ENCODE measurements around the gene FBXL7.

Gene FBXL7

GRCh38 chr5:15499528-15500324, at the start of gene FBXL7:
Gene FBXL7 (plus strand): TSS chr5:15500180.
- DNase-seq (ENCODE audit: low read depth in 1 of 2, low spot score in 1 of 2) = no peak

DNA sequence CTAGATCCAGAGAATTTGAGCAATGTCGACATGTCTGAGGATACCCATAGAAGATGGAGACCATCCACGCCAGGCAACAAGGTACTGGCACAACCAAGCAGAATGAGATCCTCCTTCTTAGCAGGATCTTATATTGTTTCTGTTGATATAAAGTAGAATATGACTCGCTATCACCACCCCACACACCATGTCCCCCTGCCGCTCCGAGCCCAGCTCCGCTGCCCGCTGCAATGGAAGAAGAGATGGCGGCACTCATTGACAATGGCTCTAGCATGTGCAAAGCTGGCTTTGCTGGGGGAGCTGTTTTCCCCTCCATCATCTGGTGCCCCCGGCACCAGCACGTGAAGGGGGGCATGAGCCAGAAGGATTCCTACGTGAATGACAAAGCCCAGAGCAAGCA, 49.5 kb upstream of the FBXL7 start:
- no peak for DNase-seq (ENCODE audit: low read depth in 1 of 2, low spot score in 1 of 2)

- no peak for DNase-seq (ENCODE audit: low read depth in 1 of 2, low spot score in 1 of 2)
These were observed 49.0 kb upstream of the FBXL7 start for GRCh38 chr5:15450949-15451348.

GRCh38 chr5:15452030-15452429, 48.0 kb upstream of the FBXL7 start:
- DNase-seq (ENCODE audit: low read depth in 1 of 2, low spot score in 1 of 2) = no peak

DNA sequence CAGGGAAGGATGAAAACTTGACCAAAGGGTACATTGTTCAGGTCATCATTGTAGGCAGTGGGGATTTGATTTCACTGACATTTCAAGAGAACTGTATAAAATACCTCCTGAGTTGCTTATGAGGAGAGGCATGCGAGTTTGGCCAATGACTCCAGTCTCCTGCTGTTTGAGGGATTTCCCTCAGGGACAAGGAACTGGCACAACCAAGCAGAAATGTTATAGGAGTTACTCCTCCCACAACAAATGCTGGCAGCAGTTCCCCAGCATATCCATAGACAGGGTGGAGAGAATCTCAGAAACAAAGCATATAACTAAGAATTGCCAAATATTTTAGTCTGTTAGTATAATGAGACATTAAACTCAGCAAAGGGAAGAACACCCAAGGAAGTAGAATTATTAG, 47.2 kb upstream of the FBXL7 start:
- DNase-seq (ENCODE audit: low read depth in 1 of 2, low spot score in 1 of 2) = no peak

DNA sequence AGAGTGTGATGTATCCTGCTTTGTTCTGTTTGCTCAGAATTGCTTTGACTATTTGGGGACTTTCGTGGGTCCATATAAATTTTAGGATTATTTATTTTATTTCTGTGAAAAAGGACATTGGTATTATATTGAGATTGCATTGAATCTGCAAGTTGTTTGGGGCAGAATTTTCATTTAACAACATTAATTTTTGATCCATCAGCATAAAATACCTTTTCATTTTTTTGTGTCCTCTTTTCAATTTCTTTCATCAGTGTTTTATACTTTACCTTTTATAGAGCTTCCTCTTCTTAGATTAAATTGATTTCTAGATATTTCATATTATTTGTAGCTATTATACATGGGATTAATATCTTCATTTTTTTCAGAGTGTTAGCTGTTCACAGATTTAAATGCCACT, 40.8 kb upstream of the FBXL7 start:
- DNase-seq (ENCODE audit: low read depth in 1 of 2, low spot score in 1 of 2) = no peak

- DNase-seq (ENCODE audit: low read depth in 1 of 2, low spot score in 1 of 2) = no peak
These were observed 36.6 kb upstream of the FBXL7 start for GRCh38 chr5:15463231-15463980.

- DNase-seq (ENCODE audit: low read depth in 1 of 2, low spot score in 1 of 2) = no peak
These were observed 27.9 kb upstream of the FBXL7 start for GRCh38 chr5:15472116-15472515.

DNA sequence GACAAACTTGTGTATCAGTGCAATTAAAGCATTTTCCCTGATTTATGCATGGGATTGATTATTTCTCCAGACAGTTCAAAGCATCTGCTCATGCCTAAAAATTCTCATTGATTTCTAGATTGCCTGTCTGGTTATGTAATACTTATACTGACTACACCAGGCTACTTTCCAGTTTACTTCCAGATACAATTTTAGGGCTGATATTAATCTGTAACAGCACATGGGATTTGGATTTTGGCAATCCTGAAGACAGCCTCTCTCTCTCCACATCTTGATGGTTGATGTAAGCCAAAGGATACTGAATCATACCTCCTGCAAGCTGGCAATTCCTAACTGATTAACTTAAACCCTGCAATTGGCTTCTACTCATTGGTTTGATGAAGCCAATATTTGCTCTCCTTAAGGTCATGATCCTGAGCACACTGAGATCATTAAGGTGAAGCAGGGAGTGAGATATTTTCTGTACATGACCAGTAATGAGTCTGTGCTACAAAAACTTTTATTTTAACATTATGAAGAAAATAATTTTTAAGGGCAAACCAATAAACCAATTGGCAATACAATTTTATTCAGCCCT, 25.7 kb upstream of the FBXL7 start:
- DNase-seq (ENCODE audit: low read depth in 1 of 2, low spot score in 1 of 2) = no peak

GRCh38 chr5:15475367-15475766, 24.6 kb upstream of the FBXL7 start:
- no peak for DNase-seq (ENCODE audit: low read depth in 1 of 2, low spot score in 1 of 2)

GRCh38 chr5:15476977-15477376, 23.0 kb upstream of the FBXL7 start:
- no peak for DNase-seq (ENCODE audit: low read depth in 1 of 2, low spot score in 1 of 2)

- DNase-seq (ENCODE audit: low read depth in 1 of 2, low spot score in 1 of 2) = no peak
These were observed 19.5 kb upstream of the FBXL7 start for GRCh38 chr5:15480436-15480835.

DNA sequence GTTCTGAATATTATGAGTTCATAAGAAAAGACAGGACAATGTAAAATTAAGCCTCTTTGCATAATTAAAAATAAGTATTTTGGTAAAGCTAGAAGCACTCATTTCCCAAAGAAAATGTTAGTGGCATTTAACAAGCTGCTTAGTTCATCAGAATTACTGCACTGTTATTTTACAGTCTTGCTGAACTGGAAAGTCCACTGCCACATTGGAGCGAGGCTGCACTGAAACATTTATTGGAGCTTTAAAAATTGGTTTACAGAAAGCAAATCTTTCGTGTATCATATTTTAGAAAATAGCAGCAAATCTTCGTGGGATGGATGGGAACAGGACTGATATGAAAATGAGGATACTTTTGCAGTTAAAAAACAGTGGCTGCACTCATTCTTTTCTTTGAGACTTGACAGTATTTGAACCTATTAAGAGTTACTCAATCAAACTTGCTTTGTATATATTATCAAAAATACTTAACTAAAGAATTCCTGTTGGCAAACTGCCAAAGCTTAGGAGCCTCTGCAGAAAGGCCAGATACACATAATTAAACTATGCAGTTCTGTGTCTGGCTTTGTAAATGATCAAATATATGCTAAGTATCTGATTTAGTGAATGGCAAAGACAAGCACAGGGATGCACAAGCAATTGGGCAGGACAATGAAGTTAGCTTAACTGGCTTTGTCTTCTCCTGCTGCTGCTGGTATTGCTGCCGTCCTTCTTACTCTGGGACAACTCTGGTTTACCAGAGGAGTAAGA, 16.5 kb upstream of the FBXL7 start:
- no peak for DNase-seq (ENCODE audit: low read depth in 1 of 2, low spot score in 1 of 2)

GRCh38 chr5:15487228-15487627, 12.8 kb upstream of the FBXL7 start:
- DNase-seq (ENCODE audit: low read depth in 1 of 2, low spot score in 1 of 2) = no peak

GRCh38 chr5:15489571-15490235, 10.3 kb upstream of the FBXL7 start:
- DNase-seq (ENCODE audit: low read depth in 1 of 2, low spot score in 1 of 2) = no peak

DNA sequence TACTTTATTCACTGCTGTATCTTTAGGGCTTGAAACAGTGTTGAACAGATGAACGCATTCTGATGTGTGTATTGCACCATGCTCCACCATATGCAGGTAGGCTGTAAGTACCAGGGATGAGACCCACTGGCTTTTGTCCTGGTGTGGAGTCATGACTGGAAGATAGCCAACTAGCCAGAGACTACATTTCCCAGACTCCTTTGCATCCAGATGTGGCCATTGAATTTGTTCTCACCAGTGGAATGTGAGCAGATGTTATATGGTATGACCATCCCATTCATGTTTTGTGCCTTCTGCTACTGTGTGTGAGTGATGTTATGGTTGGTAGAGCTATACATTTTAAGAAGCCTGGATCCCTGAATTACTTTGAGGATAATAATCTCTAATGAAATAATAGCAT, 7.4 kb upstream of the FBXL7 start:
- DNase-seq (ENCODE audit: low read depth in 1 of 2, low spot score in 1 of 2) = no peak

DNA sequence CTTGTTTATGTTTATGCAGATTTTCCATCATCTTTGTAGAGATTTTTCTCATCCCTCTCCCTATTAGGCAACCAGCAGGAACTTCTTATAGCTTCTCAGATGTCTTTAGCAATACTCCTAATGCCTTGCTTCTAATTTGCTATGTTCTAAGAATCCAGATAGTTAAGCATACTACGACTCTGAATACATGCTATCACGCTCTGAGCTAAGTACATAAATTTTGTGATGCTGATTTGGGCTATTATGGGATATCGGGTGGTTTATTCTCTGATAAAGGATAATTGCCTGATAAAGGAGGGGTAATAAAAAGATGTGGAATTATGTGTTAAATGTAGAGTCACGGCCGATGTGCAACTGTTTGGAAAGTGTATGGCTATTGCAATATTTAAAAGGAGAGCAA, 6.5 kb upstream of the FBXL7 start:
- DNase-seq (ENCODE audit: low read depth in 1 of 2, low spot score in 1 of 2) = no peak

DNA sequence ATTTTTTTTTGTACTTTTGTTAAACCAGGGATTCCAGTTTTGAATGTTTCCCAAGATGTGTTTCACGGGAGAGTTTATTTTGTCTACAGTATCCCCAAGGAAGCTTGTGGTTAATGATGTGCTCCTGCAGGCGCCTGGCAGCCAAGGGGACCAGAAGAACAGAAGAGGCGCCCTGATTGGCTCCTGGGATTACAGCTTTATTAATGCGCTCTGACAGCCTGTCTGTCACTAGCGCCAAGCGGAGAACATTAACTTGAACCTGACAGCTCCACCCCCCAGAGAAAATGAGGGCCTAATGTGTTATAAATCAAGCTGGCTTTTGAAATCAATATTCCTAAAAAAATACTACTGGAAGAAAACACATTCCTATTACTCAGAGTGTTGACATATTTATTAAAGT, 5.0 kb upstream of the FBXL7 start:
- no peak for DNase-seq (ENCODE audit: low read depth in 1 of 2, low spot score in 1 of 2)

DNA sequence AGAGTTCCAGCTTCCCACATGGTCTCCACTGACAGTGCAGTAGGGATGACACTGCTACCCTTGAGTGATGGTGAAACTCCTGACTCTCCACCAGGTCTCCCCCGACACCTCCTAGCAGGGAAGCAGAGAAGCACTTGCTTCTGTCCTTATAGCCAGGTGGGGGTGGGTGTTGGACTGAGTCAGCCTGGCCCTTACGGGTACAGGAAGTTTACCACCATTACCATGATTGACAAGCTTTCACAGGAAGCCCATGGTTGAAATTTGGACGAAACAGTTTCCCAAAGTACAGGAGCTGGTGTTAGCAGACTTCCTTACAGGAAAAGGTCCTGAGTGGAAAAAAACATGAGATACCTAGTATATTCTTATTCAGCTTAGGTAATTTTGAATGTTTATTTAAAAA, 3.1 kb upstream of the FBXL7 start:
- no peak for DNase-seq (ENCODE audit: low read depth in 1 of 2, low spot score in 1 of 2)

- DNase-seq (ENCODE audit: low read depth in 1 of 2, low spot score in 1 of 2) = no peak
These were observed 483 bp downstream of the FBXL7 start for GRCh38 chr5:15500325-15501001.

Measured in stimulated activated CD4-positive, alpha-beta T cell treated with anti-CD3 and anti-CD28 coated beads, Interleukin-15, amount 100 ng/mL, for 1 hour (primary cell).